Aorta (tissue), 5 donors: ENCODE measurements around the gene PRR14L. TPM values are rescaled to one million over a fixed set of nuclear protein-coding genes. Genes with fewer than 3 reads are reported as not detected.

Experiments
- ATAC-seq: fragments of 200-7000 bp; cut with Tn5 transposase; one replicate; pipeline ENCODE4 v1.9.1; 2022; ENCODE audit warnings: moderate library complexity; ENCODE audit not compliant: low FRiP score
- DNase-seq, 2 donors: peaks; one replicate each; pipeline ENCODE4 v3.0.0-alpha.2; 2020
- H3K27ac ChIP-seq, 2 donors: one replicate each; pipeline ENCODE4 v1.5.1; 2013; ENCODE audit warnings: low read length in 2 of 2, mild to moderate bottlenecking in 2 of 2, moderate library complexity in 2 of 2, control low read depth in 1 of 2, inconsistent platforms in 1 of 2, low read depth in 1 of 2
- H3K27me3 ChIP-seq, 2 donors: one replicate each; pipeline ENCODE4 v1.6.1; 2013; ENCODE audit warnings: control low read depth in 1 of 2, low read length in 1 of 2, mild to moderate bottlenecking in 1 of 2, moderate library complexity in 1 of 2; ENCODE audit not compliant: insufficient read depth in 2 of 2, control insufficient read depth in 1 of 2
- H3K36me3 ChIP-seq, 2 donors: one replicate each; pipeline ENCODE4 v1.6.1; 2013; ENCODE audit warnings: control low read depth in 1 of 2, low read length in 1 of 2, mild to moderate bottlenecking in 1 of 2; ENCODE audit not compliant: insufficient read depth in 2 of 2, control insufficient read depth in 1 of 2
- H3K4me1 ChIP-seq, 2 donors: one replicate each; pipeline ENCODE4 v1.6.1; 2013; ENCODE audit warnings: low read length in 2 of 2, control low read depth in 1 of 2, mild to moderate bottlenecking in 1 of 2, moderate library complexity in 1 of 2; ENCODE audit not compliant: insufficient read depth in 2 of 2, control insufficient read depth in 1 of 2
- H3K4me3 ChIP-seq, 2 donors: one replicate each; pipeline ENCODE4 v1.5.1; 2013; ENCODE audit warnings: low read length in 2 of 2, control low read depth in 1 of 2, mild to moderate bottlenecking in 1 of 2
- H3K9me3 ChIP-seq: one replicate; pipeline ENCODE4 v1.6.1; 2013; ENCODE audit warnings: mild to moderate bottlenecking, low read length; ENCODE audit not compliant: control insufficient read depth
- WGBS, 2 donors: extraction: QIAGEN DNeasy Blood & Tissue Kit; methylation state at CpG; one replicate each; pipeline ENCODE4 v1.1.7; 2013; 5-methylcytosine and 5-hydroxymethylcytosine counted together
- intact Hi-C, 2 donors: fragments of 100-400 bp; cut with DNase I; formaldehyde crosslinking; loops; one replicate each; pipeline versions ENCODE4 v1.14.2 to v1.15.0; 2022
- polyA plus RNA-seq, 2 donors: library from polyadenylated mRNA; stranded (reverse); fragments of 200-250 nt; gene quantifications; one replicate each; pipeline ENCODE4 v1.2.3, GENCODE V29; 2013
- total RNA-seq, 2 donors: library from RNA; stranded (reverse); fragmentation: NEBNext Ultra II Directional; extraction: Animal tissue kit (Norgen Biotek cat#: 25700); gene quantifications; one replicate each; pipeline ENCODE4 v1.2.1, GENCODE V29; 2021
- donor health status: healthy with polysubstance abuse.
- donor health status: Bipolar disorder and iron deficiency.
- donor health status: DM: no; HTN: no; CAD: no.
- donor health status: DM: no; HTN: no; CAD: no.
- donor health status: DM: yes; HTN: yes; CAD: no.

The PRR14L gene
- total and polyA plus RNA-seq, 4 donors, result 3.5 to 44.1 (median 22.1) TPM

DNA sequence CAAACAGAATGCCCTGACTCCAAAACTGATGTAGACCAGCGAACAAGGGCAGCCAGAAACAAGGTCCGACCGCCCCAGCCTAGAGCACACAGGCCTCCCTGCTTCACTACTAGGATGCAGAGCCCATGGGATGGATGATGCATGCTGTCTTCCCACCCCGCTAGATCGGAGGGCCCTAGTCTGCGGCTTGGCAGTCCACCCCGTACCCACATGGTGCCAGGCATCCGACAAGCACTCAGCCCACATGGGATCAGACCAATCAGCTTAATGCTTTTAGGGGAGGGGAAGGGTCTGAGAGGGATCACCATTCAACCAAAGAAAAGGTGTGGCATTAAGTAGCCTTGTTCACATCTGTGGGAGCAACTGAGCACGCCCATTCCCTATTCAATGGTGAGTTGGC, 118.5 kb downstream of the PRR14L start:
- no peaks in the 10 kb centered on the region for H3K4me1 ChIP-seq
- no peaks in the 10 kb centered on the region for H3K27me3 ChIP-seq
- H3K4me3 ChIP-seq, result no peak overlapping the region
- H3K36me3 ChIP-seq, result no peaks in the 10 kb centered on the region
- 36 to 47% methylated on average over 9 of the region's 9 CpGs for WGBS, 2 donors
- H3K27ac ChIP-seq, result peak overlapping the region in 1 of 2 donors; percentile 62
- no peaks in the 10 kb centered on the region for H3K9me3 ChIP-seq
- intact Hi-C loops, result loop anchor here (2.0 to 5.0 kb wide), 3 partner anchors 69 to 134 kb away; partner anchors contain the start of gene SFI1 (in 1 of the 2)
- no peak for ATAC-seq
- no peak for DNase-seq

Other genes starting within 250 kb of the PRR14L start
- 10 to 100 TPM; 38.5 to 38.8 TPM for gene PISD, start 87.9 kb downstream of the PRR14L start, total RNA-seq
- gene PISD, start 87.9 kb downstream of the PRR14L start, polyA plus RNA-seq, result 10 to 100 TPM; 16.0 to 29.1 TPM
- gene DEPDC5, start 3.9 kb upstream of the PRR14L start, total RNA-seq, result 10 to 100 TPM; 27.1 to 36.7 TPM
- 1 to 10 TPM; 7.5 to 9.5 TPM for gene DEPDC5, start 3.9 kb upstream of the PRR14L start, polyA plus RNA-seq
- 100 to 1,000 TPM; 207 to 538 TPM for gene YWHAH, start 194.4 kb upstream of the PRR14L start, total RNA-seq
- gene YWHAH, start 194.4 kb upstream of the PRR14L start, polyA plus RNA-seq, result 100 to 1,000 TPM in 1 of 2 donors, 10 to 100 TPM in 1; 82.8 to 179 TPM